Endothelial cell of umbilical vein (primary cell): ENCODE results near the gene PON3. TPM values are rescaled to one million over a fixed set of nuclear protein-coding genes. Genes with fewer than 3 reads are reported as not detected.

ENCODE experiments used
- BruUV-seq: library from RNA; stranded (reverse); fragments of 400-500 nt; replicated peaks from 2 replicates; lab custom pipeline; 2021; lab: Mats Ljungman, UMichigan
- CTCF ChIA-PET: fragments of 300-600, 350-600 bp; sonication (Branson Sonifier 250); formaldehyde crosslinking; loops from one replicate; lab custom pipeline; 2021; ENCODE audit warnings: antibody characterized with exemption, inconsistent platforms; lab: Charles Lee
- POLR2A ChIA-PET: fragments of 300-600, 350-600 bp; sonication (Branson Sonifier 250); formaldehyde crosslinking; loops from one replicate; lab custom pipeline; 2021; ENCODE audit warnings: antibody characterized with exemption, inconsistent platforms; lab: Charles Lee
- DNase-seq: peaks from one replicate; pipeline ENCODE4 v3.0.0-alpha.2; 2011; ENCODE audit warnings: low read depth, low spot score
- FAIRE-seq: peaks from 2 replicates; lab custom pipeline; 2011; peaks lifted over from hg19 to GRCh38; lab: Jason Lieb, UNC
- H2AFZ ChIP-seq: 2 replicates; pipeline ENCODE4 v1.6.0; 2012; ENCODE audit warnings: low read depth, low read length, control low read depth, inconsistent platforms
- H3K27ac ChIP-seq: 2 replicates; pipeline ENCODE4 v1.5.1; 2011; ENCODE audit warnings: low read depth, mild to moderate bottlenecking, control low read depth, low read length, moderate library complexity; ENCODE audit not compliant: insufficient read depth
- H3K27me3 ChIP-seq, 2 experiments: 2 replicates each; pipeline versions ENCODE4 v1.6.0 to v1.6.1; 2011; ENCODE audit warnings: low read length in 2 of 2, mixed read lengths in 1 of 2; ENCODE audit not compliant: control insufficient read depth in 2 of 2, insufficient read depth in 2 of 2
- H3K36me3 ChIP-seq, 2 experiments: 2 replicates in 1 of 2; 3 replicates in 1 of 2; pipeline ENCODE4 v1.5.1; 2011; ENCODE audit warnings: low read length in 2 of 2, mild to moderate bottlenecking in 1 of 2, moderate library complexity in 1 of 2; ENCODE audit not compliant: control insufficient read depth in 2 of 2, insufficient read depth in 2 of 2; ENCODE audit errors: extremely low read depth in 1 of 2
- H3K4me1 ChIP-seq: 3 replicates; pipeline ENCODE4 v1.5.1; 2011; ENCODE audit warnings: mild to moderate bottlenecking, low read length; ENCODE audit not compliant: control insufficient read depth, insufficient read depth; ENCODE audit errors: extremely low read depth
- H3K4me2 ChIP-seq: 2 replicates; pipeline ENCODE4 v1.6.1; 2011; ENCODE audit warnings: low read length, control low read depth, mixed read lengths; ENCODE audit not compliant: insufficient read depth
- H3K4me3 ChIP-seq, 3 experiments: fragments of 200-600 bp in 1 of 3; sonication (generic), shearing (Covaris generic) in 1 of 3; replicated peaks in 1 of 3; 2 replicates each; pipeline ENCODE4 v1.5.1; 2011 to 2016; ENCODE audit warnings: control low read depth in 3 of 3, low read length in 3 of 3, mild to moderate bottlenecking in 2 of 3, inconsistent platforms in 1 of 3, low read depth in 1 of 3, moderate library complexity in 1 of 3; ENCODE audit not compliant: insufficient read depth in 1 of 3
- H3K79me2 ChIP-seq: 2 replicates; pipeline ENCODE4 v1.6.0; 2012; ENCODE audit warnings: low read length, inconsistent platforms; ENCODE audit not compliant: control insufficient read depth, insufficient read depth
- H3K9ac ChIP-seq: replicated peaks from 2 replicates; pipeline ENCODE3; 2011; ENCODE audit warnings: low read length, control low read depth; ENCODE audit not compliant: insufficient read depth; ENCODE audit errors: extremely low read depth
- H3K9me1 ChIP-seq: replicated peaks from 3 replicates; pipeline ENCODE4 v1.6.0; 2011; ENCODE audit warnings: mild to moderate bottlenecking, low read length; ENCODE audit not compliant: control insufficient read depth, insufficient read depth; ENCODE audit errors: extremely low read depth
- H3K9me3 ChIP-seq: replicated peaks from 2 replicates; pipeline ENCODE4 v1.5.1; 2012; ENCODE audit warnings: low read length, inconsistent platforms; ENCODE audit not compliant: control insufficient read depth, insufficient read depth
- H4K20me1 ChIP-seq: replicated peaks from 2 replicates; pipeline ENCODE3; 2011; ENCODE audit warnings: mild to moderate bottlenecking, low read length; ENCODE audit not compliant: control insufficient read depth, insufficient read depth; ENCODE audit errors: extremely low read depth
- CTCF ChIP-seq, 2 donors: IDR thresholded peaks; 1 replicate in 1 of 2; 2 replicates in 1 of 2; pipeline ENCODE4 v1.5.1; 2011; ENCODE audit warnings: low read length in 2 of 2, mild to moderate bottlenecking in 2 of 2, moderate library complexity in 2 of 2, control low read depth in 1 of 2, inconsistent platforms in 1 of 2, low read depth in 1 of 2; ENCODE audit not compliant: insufficient read depth in 1 of 2; ENCODE audit errors: extremely low read depth in 1 of 2
- EZH2 ChIP-seq: IDR thresholded peaks from 2 replicates; pipeline ENCODE4 v1.6.1; 2012; ENCODE audit warnings: borderline replicate concordance, low read depth, mild to moderate bottlenecking, moderate library complexity, low read length, inconsistent platforms; ENCODE audit not compliant: severe bottlenecking
- FOS ChIP-seq: IDR thresholded peaks from 2 replicates; pipeline ENCODE4 v1.6.1; 2011; ENCODE audit warnings: mild to moderate bottlenecking, low read length, moderate library complexity, borderline replicate concordance; ENCODE audit not compliant: insufficient read depth
- GATA2 ChIP-seq: IDR thresholded peaks from 2 replicates; pipeline ENCODE4 v1.7.0; 2011; ENCODE audit warnings: low read depth, mild to moderate bottlenecking, moderate library complexity, mixed read lengths, low read length; ENCODE audit not compliant: insufficient read length, insufficient read depth
- JUN ChIP-seq: IDR thresholded peaks from 2 replicates; pipeline ENCODE4 v1.6.1; 2011; ENCODE audit warnings: borderline replicate concordance, low read depth; ENCODE audit not compliant: insufficient read length, insufficient read depth
- MYC ChIP-seq: IDR thresholded peaks from one replicate; pipeline ENCODE4 v1.6.1; 2011; ENCODE audit warnings: mild to moderate bottlenecking, low read depth, low read length
- POLR2A ChIP-seq: IDR thresholded peaks from 2 replicates; pipeline ENCODE4 v1.6.1; 2012; ENCODE audit warnings: low read depth, mild to moderate bottlenecking, control low read depth, low read length
- POLR2AphosphoS5 ChIP-seq: IDR thresholded peaks from 2 replicates; pipeline ENCODE4 v1.6.1; 2012; ENCODE audit warnings: low read depth, mild to moderate bottlenecking, control low read depth, low read length, moderate library complexity; ENCODE audit not compliant: insufficient read depth
- dilution Hi-C: fragments of 300-500 bp; cut with MboI; formaldehyde crosslinking; loops from one replicate; pipeline ENCODE4 v1.15.0; 2019; ENCODE audit warnings: low sequenced_read_pairs; ENCODE audit not compliant: extremely low pct_ligation_motif_present
- intact Hi-C: fragments of 100-400 bp; cut with micrococcal nuclease; formaldehyde crosslinking; loops from one replicate; pipeline ENCODE4 v1.10.0; 2022
- polyA plus RNA-seq, 4 experiments: library from polyadenylated mRNA; depleted of rRNA in 3 of 4; stranded (reverse) in 3 of 4; unstranded in 1 of 4; fragments of >200 nt; gene quantifications; 2 replicates each; pipeline versions ENCODE4 v1.2.1 to v1.2.3, GENCODE V29; 2011 to 2012; ENCODE audit warnings: missing spikeins in 1 of 4
- total RNA-seq: library from RNA; stranded (reverse); gene quantifications from 2 replicates; pipeline ENCODE4 v1.2.3, GENCODE V29; 2021
- TF ChIP-seq, protein P1 (sequence below): IDR thresholded peaks from 2 replicates; pipeline ENCODE4 v1.6.1; 2011; ENCODE audit not compliant: insufficient read depth, insufficient read length

The PON3 gene
- total and polyA plus RNA-seq, 2 donors (not counting 3 experiments of a cell fraction or from before 2014, with no cell fraction given), result 0.83 to 3.4 TPM

DNA sequence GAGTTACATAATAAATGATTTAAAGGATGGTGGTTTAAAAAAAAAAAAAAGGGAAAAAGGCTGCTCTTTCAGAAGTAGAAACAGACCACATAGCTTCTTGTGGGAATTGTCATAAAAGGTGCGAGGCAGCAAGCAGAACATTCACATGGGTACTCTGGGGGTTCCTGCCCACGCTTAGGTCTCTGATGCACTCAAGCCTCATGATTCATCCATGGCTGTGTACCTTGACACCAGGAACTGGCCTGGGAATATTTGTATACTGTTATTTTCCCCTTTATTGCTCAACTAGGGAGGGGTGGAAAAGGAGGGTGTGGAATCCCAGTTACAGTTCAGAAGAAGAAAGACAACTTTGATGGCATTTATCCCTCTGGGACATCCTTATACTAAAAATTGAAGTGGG lies 34.7 kb upstream of the PON3 start:
- Histone ChIP-seq H3K9me1 (no peaks in the 10 kb centered on the region), H3K27ac (no peak overlapping the region), H2AFZ (no peak overlapping the region), H3K4me2 (no peak overlapping the region), H3K27me3 (no peaks in the 10 kb centered on the region), H3K9me3 (no peaks in the 10 kb centered on the region), H3K36me3 (no peaks in the 10 kb centered on the region), H4K20me1 (no peaks in the 10 kb centered on the region), H3K9ac (no peak overlapping the region), H3K4me1 (peaks cover 11% of the 10 kb centered on the region), H3K4me3 (no peak overlapping the region), H3K79me2 (peaks cover 39% of the 10 kb centered on the region)
- BruUV-seq, result no TSS peak
- ChIA-PET CTCF (no interaction called here), POLR2A (no interaction called here)
- TF ChIP-seq CTCF (IDR thresholded peaks at IDR 0.05; ENCODE audit: extremely low read depth in 1 of 2, insufficient read depth in 1 of 2, low read depth in 1 of 2, low read length in 2 of 2) (no peak), EZH2 (no peak), JUN (no peak), POLR2AphosphoS5 (no peak), POLR2A (no peak), GATA2 (no peak), MYC (no peak), FOS (no peak)
- TF ChIP-seq, protein P1, sequence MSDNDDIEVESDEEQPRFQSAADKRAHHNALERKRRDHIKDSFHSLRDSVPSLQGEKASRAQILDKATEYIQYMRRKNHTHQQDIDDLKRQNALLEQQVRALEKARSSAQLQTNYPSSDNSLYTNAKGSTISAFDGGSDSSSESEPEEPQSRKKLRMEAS, result no peak
- FAIRE-seq (no peak), DNase-seq (no peak)
- intact Hi-C loops, result loop anchor here (10.0 kb wide), 1 partner anchor 444 kb away; no protein-coding TSS in a partner anchor
- dilution Hi-C loops, result no loop called here
